Measurements from ENCODE around the gene AURKAIP1. TPM values are rescaled to one million over a fixed set of nuclear protein-coding genes. Genes with fewer than 3 reads are reported as not detected.
"Not testable (repeated sequence)": the region's sequence is repeated elsewhere in the genome, so short reads cannot be mapped to it uniquely, and the experiment has no call there.

The AURKAIP1 gene
- total RNA-seq, 1 donor from 2014 or later, result 174 TPM

DNA sequence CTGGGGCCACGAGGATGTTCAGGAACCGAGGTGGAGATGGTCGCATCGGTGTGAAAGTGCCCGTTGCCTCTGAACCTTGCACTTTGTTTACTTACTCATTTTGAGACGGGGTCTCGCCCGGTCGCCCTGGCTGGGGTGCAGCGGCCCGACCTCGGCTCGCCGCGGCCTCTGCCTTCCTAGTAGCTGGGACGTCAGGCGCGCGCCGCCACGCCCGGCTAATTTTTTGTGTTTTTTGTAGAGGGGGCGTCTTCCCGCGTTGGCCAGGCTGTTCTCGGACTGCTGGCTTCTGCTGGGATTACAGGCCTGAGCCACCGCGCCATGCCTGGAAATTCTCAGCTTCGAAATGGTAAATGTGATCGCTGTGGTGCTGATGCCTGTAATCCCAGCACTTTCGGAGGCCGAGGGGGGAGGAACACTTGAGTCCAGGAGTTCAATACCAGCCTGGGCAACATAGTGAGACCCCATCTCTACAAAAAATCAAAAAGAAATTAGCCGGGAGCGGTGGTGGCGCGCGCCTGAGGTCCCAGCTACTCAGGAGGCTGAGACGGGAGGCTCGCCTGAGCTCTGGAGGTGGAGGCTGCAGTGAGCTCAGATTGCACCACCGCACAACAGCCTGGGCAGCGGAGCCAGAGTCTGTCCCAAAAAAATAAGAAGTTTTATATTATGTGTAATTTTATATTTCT is 32.8 kb upstream of the AURKAIP1 start:
- intact Hi-C loops (cut with DNase I), result loop anchor here (1.0 to 2.0 kb wide), 2 partner anchors 8 to 33 kb away; partner anchors contain the start of genes AURKAIP1 and CCNL2
- DNase-seq (ENCODE audit: low spot score), result no peak

DNA sequence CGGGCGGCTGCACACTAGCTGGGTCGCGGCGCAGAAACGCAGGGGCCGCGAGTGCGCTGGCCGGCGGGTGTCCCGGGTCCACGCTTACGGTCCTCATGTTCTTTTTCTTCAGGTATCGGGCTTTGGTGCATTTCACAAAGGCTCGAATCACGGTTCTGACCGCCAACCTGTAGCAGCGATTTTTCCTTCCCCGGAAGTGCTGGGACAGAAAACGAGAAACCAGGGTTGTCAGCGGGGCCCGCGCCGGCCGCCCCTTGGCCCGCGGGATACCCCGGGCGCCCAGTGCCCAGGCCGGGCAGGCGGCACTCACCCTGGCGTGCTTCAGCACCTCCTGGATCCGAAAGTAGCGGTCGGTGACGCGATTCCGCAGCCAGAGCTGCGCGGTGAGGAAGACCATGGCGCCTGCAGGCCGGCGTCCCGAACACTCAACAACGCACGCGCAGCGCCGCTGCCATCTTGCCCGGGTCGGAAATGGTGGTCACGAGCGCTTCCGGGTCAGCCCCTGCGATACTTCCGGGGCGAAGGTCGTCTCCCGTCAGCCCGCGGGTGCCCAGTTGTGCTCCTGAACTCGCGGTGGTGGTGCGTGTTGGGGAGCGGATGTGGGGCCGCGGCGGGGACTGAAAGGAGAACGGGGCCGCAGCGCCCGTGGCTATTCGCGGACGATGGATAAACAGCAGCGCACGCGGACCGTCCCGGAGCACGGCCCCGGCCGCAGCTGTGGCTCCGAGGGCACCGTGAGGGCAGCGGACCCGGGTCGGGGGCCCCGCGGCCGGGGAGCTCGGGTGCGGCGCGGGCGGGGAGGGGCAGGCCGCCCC is 32.0 kb upstream of the AURKAIP1 start, which contains the start of gene MRPL20:
MRPL20 (minus strand) TSS at position 473 of the 815 bp plus-strand sequence; CDS start at position 397, 76 bp downstream.
- intact Hi-C loops (cut with DNase I), result loop anchor here (1.0 to 2.0 kb wide), 2 partner anchors 8 to 32 kb away; partner anchors contain the start of genes AURKAIP1 and CCNL2
- peak; percentile 98 for DNase-seq (ENCODE audit: low spot score)

DNA sequence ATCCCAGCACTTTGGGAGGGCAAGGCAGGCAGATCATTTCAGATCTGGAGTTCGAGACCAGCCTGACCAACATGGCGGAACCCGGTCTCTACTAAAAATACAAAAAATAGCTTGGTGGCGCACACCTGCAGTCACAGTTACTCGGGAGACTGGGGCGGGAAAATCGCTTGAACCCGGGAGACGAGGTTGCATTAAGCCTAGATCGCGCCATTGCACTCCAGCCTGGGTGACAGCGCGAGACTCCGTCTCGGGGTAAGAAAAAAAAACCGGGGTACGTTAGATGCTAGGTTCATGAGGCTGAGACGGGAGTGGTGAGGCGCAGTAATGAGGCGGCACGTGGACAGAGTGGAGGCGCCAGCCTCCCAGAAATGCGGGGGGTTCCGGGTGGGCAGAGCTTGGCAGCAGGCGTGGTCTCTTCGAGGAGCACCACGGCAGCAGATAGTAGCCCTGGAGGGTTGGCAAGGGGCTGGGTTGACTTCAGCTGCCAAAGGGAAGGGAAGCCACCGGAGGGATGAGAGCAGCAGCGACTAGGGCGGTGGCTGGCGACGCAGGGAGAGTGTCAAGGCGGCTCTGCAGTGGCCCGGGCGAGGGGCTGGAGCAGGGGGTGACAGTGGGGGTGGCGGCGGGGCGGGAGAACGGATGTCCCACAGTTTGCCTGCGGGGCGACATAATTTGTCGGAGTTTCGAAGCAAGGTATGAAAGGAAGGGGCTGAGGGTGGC is 31.3 kb upstream of the AURKAIP1 start:
- intact Hi-C loops (cut with DNase I), result loop anchor here (2.0 kb wide), 1 partner anchor 31 kb away; the partner anchor contains the start of gene AURKAIP1
- no peak for DNase-seq (ENCODE audit: low spot score)

DNA sequence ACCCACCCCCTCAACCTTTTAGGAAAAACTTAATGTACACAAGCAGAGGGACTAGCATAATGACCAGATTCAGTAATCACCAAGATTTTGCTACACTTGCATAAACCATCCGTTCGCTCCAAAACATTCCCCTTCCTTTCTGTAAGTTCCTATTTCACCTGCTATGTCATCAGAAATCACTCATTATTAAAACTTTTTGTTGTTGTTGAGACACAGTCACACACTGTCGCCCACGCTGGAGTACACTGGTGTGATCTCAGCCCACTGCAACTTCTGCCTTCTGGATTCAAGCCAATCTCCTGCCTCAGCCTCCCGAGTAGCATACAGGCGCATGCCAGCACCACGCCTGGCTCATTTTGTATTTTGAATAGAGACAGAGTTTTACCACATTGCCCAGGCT is 28.6 kb upstream of the AURKAIP1 start:
- DNase-seq (ENCODE audit: low spot score), result no peak
- intact Hi-C loops (cut with DNase I), result no loop called here

DNA sequence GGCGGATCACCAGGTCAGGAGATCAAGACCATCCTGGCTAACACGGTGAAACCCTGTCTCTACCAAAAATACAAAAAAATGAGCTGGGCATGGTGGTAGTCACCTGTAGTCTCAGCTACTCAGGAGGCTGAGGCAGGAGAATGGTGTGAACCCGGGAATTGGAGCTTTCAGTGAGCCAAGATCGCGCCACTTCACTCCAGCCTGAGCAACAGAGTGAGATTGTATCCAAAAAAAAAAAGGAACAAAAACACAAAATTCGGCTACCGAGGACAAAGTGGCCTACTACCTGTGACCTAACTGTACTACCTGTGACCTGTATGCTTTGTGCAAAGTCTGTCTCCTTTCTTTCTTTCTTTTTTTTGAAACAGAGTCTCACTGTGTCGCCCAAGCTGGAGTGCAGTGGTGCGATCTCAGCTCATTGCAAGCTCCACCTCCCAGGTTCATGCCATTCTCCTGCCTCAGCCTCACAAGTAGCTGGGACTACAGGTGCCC is 27.9 kb upstream of the AURKAIP1 start:
- intact Hi-C loops (cut with DNase I); DNase-seq (ENCODE audit: low spot score): not testable (repeated sequence)

DNA sequence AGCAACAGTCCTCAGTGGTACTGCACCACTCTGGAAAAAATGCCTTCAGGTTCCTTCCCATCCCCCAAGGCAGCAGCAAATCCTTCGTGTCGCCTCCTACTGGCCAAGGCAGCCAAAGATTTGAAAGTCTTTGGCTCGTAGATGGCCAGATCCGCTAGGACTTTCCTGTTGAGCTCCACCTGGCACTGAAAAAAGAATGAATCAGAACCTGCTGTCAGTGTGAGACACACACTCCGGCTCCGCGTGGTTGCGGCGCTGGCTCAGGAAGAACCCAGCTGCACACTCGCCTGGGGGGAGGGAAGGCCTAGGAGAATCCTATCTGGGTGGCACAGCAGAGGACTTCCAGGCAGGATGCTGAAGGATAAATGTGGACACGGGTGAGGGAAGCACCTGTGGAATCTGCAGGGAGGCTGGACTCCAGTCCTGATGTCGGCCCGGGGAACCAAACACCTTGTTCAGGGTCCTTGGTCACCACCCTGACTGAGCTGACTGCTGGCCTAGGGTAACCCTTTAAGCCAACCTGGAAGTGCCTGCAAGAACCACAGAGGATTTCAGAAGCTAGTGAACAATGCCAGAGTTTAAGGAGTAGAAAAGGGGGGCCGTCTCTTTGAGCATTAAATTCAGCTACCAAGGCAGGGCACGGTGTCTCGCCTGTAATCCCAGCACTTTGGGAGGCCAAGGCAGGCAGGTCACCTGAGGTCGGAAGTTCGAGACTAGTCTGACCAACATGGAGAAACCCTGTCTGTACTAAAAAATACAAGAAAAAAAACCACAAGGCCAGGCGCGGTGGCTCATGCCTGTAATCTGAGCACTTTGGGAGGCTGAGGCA is 27.3 kb upstream of the AURKAIP1 start:
- intact Hi-C loops (cut with DNase I), result no loop called here
- no peak for DNase-seq (ENCODE audit: low spot score)

DNA sequence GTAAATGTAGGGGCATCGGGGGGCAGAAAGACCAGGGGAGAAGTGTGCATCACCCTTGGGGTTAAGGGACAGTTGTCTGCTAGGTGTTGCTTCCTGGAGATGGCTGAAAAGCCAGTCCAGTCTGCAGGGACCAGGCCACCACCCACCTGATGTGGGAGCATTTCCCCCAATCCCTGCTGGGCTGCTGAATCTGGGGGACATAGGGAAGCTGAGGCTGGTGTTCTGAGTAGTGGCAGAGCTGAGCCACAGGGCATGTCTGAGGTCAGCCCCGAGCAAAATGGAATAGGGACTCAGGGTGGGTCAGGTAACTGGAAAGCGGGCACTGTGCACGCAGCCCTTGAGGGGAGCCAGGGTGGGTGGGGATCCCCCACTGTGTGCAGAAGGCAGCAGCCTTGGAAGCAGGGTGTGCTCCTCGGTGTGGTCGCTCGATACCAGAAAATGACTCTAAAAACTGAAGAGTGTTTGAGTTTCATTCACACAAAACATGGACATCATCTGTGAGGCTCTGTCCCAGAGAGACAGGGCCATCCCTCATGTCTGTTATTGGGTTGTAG is 26.5 kb upstream of the AURKAIP1 start:
- intact Hi-C loops (cut with DNase I), result loop anchor here (2.0 kb wide), 1 partner anchor 69 kb away; the partner anchor contains the start of gene ATAD3B
- no peak for DNase-seq (ENCODE audit: low spot score)

DNA sequence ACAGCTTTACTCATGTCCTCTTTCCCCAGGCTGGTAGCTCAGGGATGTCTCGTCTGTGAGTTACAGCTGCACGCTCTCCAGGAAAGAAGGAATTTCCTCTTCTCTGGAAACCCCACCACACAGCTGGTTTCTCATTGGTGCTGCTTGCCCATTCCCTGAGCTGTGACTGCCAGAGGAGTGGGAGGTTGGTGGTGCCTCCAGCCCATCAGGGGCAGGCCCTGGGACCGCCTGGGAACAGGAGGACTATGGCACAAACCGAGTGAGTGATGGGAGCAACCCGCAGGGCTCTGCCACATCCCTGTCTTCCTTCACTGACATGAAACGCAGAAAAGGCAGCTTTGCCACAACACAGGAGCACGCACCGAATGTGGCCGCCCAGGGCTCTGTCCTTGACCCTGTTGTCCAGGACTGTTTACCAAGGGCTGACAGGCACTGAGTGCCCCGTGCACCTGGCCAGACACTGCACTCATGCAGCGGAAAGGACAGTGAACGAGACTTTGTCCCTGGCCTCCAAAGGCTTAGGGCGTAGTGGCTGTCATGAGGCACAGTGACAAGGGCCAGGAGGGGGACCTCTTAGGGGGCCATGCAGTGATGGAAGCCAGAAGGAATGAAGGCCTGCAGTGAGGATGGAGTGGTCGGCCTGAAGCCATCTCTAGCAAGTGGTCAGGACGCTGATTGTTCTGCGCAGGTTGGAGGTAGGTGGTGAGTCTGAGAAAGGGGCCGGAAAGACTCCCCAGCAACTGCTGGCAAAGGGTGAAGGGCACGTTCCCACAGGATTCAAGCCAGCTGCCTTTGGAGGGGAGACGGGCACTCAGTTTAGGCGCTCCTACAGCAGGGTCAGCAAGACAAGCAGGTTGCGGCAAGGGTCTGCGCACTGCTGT is 25.8 kb upstream of the AURKAIP1 start:
- no peak for DNase-seq (ENCODE audit: low spot score)
- intact Hi-C loops (cut with DNase I), result loop anchor here (2.0 kb wide), 1 partner anchor 70 kb away; the partner anchor contains the start of gene ATAD3B

DNA sequence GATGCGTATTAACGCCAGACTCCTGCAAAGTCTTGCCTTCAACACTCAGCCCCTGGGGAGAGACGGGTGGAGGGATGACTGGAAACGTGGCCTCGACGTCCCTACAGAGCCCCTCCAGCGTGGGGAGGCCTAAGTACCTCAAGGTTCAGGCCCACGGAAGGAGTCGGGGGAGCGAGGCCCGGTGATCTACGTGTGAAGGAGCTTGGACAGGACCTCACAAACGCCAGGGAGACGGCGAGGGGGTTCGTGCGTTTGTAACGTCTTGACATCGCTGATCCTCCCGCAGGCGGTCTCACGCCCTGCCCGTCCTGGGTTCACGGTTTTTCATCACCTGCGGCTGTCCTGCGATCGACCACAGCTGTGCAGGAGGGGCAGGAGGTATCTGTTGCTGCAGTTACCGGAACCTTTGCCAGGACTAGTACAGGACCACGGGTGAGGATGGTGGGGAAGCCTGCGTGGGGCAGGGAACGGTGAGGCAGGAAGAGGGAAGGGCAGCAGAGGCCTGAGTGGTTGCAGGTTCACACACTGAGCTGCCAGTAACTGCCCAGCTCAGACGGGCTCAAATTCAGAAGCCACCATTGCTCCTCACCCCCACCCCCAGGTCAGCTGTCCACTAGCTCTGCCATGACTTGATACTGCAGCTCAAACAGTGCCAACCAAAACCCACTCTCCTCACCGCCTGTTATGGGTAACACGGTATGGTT is 25.0 kb upstream of the AURKAIP1 start:
- intact Hi-C loops (cut with DNase I), result loop anchor here (1.0 to 5.0 kb wide), 3 partner anchors 7 to 71 kb away; partner anchors contain the start of genes ATAD3B and MRPL20
- DNase-seq (ENCODE audit: low spot score), result no peak

DNA sequence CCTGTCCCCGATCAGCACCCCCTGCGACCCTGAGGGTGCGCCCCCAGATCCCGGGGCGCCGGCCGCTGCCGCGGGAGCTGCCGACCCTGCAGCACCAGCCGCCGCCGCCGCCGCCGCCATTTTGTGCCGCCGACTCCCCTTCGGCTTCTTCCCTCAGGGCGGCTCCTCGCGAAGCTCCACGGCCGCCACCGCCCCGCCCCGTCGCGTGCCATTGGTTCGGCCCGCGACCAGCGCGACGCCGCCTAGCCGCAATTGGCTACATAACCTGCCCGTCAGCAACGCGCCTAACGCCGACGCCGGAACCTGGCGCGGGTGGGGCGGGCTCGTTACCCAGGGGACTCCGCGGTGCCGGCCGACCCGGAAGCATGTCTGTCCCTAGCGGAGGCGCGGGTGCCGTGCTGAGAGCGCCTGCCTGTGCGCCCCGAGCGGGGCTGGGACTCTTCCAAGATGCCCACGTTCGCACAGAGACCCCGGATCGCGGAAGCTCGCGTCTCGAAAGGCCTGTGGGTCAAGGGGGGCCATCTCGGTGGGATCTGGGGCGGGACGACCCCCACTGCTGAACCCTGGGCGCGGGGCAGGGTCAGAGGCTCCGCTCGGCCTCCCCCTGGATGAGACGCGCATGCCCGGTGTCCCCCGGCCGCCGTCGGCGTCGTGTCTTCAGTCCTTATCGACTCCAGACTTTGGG is 24.3 kb upstream of the AURKAIP1 start, which contains the start of gene CCNL2:
CCNL2 (minus strand) TSS at position 149 of the 685 bp plus-strand sequence; CDS start at position 120, 29 bp downstream.
- DNase-seq (ENCODE audit: low spot score), result peak; percentile 99
- intact Hi-C loops (cut with DNase I), result loop anchor here (1.0 to 5.0 kb wide), 2 partner anchors 8 to 43 kb away; partner anchors contain the start of gene MRPL20

DNA sequence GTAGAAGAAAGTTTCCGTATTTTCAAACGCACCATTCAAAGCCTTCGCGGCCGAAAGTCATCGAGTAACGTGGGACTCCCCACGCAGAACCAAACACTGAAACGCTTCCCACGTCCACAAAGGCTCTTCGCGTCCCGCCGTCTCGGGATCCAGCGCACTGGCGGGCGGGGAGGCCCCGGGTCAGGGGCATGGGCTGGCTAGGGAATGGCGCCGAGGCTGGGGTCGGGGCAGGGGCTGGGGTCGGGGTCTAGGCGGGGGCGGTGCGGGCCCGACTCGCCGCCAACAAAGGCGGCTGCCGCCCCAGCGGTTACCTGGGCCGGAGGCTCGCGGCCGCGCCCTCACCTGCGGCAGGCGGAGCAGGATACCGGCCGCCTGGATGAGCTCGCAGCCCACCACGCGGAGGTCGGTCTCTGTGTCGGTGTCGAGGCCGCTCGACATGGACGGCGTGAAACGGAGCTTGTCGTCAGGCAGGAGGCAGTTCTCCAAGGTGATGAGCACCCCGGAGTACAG is 23.7 kb upstream of the AURKAIP1 start:
- intact Hi-C loops (cut with DNase I), result loop anchor here (1.0 to 5.0 kb wide), 2 partner anchors 9 to 44 kb away; partner anchors contain the start of gene MRPL20
- no peak for DNase-seq (ENCODE audit: low spot score)

DNA sequence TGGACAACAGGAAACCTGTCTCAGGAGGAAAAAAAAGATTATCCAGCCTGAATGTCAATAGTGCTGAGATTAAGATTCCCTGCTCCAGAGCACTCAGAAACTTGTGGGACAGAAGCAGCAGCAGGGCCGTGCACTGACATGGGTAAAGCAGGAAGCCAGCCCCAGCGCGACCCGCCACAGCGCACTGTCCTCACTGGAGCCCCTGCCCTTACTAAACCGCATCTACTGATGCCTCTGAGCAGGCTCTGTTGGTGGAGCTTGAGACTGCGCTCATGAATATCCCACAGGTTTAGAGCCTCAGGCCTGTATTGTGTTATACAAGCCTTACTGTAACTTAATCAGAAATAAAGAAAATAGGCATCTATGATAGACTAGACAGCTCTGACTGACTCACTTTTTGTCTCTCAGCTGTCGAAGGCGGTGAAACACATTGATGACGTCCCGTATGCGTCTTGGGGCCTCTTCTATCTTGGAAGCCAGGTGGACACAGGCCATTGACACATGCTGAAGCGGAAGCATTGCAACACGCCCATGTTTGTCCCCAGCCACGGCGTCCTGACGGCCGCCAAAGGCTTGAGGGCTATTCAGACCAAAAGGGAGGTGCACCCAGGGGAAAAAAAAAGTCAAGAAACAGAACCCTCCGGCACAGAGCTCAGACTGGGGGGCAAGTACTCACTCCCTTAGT is 23.0 kb upstream of the AURKAIP1 start:
- DNase-seq (ENCODE audit: low spot score), result no peak
- intact Hi-C loops (cut with DNase I), result loop anchor here (5.0 kb wide), 1 partner anchor 44 kb away; no protein-coding TSS in a partner anchor

DNA sequence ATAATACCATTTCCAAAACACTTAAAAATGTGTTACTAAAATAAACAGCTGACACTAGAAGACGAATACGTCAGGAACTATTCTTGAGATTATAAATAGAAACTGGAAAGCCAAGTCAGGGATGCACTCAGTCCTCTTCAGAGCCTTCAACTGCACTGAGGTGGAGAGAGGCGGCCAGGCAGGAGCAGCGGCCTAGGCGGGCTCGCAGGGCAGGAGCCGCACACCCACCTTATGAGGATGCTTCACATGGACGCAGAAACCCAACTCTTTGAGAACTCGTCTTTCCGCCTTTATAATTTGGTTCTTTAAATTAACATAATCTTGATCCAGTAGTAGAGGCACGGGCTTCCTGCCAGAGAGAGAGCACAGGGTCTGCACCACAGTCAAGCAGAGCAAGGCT is 20.2 kb upstream of the AURKAIP1 start:
- DNase-seq (ENCODE audit: low spot score), result no peak

DNA sequence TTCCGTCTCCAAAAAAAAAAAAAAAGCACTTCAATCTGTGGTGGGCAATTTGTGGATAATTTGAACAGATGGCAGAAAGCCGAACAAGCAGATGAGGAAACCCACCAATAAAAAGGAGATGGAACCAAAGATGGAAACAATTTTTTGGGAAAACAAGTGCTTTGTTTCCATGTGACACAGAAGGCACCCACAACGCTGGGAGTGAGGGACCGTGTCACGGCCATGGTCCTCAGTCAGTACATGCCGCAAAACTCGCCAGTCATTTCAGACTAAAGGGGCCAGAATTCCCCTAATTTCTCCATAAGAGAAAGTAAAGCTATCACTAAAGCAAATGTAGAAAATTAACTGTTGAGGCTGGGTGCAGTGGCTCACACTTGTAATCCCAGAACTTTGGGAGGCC is 19.1 kb upstream of the AURKAIP1 start:
- intact Hi-C loops (cut with DNase I), result no loop called here
- DNase-seq (ENCODE audit: low spot score), result no peak

More for the DNA sequence above, 20.2 kb upstream of the AURKAIP1 start:
- intact Hi-C loops (cut with DNase I), result loop anchor here (5.0 kb wide), 1 partner anchor 47 kb away; no protein-coding TSS in a partner anchor

DNA sequence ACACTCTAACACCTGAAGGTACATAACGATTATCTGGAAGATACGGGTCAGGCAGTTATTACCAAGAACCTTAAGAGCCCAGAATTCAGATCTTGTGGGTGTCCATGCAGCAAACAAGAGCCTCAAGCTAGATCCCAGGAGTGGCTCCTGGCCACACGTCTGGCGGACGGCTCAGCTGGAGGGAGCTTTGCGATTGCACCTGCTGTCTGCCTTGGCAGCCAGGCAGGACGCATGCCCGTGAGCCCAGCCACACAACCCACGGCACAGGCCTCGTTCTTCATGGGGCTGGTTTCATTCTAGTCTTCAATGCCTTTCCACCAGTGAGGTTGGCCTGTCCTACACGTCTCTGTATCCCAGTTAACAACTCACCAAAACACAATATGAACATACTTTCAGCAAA is 18.4 kb upstream of the AURKAIP1 start:
- no peak for DNase-seq (ENCODE audit: low spot score)
- intact Hi-C loops (cut with DNase I), result no loop called here
